ENCODE measurements around the gene NOL7.

The NOL7 gene

DNA sequence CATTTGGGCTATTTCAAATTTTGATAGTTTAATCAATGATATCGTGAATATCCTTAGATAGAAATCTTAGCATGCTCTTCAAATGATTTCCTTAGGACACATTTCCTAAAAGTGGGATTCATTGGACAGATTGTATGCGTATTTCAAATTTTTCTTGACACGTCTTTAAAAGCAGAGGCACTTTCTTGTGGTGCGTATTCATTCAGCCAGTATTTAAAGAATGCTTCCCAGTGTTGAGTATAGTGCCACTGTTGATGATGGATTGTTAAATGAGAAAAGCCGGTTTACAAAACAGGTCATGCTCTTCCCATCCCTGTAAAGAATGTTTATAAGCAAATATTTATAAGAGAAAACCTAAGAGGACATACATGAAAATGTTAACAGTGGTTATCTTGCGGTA lies 15.1 kb upstream of the NOL7 start:
- DNase-seq: no peak

DNA sequence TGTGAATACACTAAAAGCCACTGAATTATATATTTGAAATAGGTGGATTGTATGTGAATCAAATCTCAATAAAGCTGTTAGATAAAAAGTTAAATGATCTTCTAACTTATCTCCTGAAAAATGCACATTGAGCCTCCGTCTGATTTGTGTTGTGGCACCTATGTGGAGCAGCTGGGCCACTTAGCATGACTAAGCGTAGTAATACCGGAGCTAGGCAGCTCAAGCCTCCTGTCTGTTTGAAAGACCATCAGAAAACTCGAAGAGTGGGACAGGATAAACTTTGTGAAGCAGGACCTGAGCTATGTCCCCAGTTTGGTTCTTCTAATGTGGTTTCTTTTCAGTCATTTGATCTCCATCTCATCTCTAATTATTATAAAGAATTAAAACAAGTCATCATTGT lies 11.0 kb upstream of the NOL7 start:
- DNase-seq: no peak

DNA sequence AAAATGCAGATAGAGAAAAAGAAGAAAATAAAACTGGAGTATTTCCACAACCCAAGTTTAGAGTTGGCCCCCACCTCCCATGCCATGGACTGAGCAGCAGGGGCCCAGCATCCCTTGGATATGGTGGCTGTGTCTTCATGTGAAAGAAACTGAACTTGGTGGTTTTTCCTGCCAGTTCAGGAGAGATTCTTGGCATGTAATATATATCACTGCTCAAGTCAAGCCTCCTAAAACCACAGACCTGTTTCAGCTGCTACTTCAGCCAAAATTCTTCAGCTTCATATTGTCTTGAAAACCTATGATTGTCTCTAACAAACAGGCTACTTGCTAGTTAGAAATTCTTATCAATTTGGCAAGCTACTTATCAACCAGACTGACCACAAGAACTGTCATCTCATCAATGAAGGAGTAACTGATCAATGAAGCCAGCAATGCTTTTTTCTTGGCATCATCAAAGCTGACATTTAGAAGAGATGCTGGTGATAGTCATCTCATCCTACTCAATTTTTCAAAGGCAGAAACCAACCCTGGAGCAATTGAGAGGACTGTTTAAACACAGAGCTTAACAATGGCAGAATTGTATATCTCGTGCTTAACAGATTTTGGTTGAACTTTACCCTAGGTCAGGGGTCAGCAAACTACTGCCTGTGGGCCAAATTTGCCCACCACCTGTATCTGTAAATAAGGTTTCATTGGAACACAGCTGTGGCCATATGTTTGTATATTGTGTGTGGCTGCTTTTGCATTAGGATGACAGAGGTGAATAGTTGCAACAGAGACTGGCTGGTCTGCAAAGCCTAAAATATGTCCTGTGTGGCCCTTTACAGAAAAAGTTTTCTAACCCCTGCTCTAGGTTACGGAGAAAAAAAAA lies 10.4 kb upstream of the NOL7 start:
- no peak for DNase-seq

DNA sequence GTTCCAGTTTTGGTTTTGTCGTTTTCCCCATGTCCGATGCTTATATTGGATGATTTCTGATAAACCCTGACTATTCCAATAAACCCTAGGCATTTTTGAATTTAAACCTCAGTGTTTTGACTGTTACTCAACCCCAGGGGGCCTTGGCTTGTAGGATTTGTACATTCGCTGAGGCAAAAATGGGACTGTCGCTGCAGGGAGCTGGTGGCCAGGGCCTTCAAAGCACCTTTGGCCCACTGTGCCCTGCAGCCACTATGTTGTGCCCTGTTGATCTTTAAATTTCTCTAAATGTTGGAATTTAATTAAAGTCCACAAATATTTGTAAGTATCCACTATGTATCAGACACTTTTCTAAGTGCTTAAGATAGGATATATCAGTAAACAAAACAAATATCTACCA lies 9.5 kb upstream of the NOL7 start:
- DNase-seq: no peak

DNA sequence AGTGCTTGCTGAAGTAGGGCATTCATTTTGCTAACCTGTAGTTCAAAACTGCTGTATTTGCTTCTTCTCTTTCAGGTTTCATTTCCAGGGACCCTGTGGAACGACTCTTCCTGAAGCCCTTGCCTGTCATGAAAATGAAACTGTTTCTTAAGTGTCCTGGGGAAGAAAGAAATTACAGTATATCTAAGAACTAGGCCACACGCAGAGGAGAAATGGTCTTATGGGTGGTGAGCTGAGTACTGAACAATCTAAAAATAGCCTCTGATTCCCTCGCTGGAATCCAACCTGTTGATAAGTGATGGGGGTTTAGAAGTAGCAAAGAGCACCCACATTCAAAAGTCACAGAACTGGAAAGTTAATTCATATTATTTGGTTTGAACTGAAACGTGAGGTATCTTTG lies 3.4 kb upstream of the NOL7 start:
- DNase-seq: no peak

DNA sequence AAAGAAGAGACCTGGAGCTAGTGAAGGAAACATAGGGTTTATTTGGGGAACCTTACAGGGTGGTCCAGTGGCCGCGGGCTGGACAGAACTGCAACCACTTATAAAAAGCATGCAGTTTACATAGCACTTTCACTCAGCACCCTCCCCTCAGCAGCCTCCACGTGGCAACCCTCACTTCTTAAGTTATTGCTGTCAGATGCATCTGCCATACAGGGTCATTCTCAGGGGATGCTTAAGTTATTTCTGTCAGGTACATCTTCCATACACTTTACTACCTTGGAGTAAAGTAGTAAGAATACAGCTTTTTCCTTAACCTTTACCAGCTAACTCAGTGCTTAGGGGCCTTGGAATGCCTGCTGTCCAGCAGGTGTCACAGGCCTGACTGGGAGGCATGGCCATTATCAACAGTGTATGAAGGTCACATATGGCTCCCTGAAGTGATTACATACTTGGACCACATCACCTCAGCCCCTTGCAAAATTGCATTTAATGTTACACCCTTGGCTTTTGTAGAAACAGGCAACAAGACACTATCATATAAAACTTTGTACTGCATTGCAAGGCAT lies 2.0 kb upstream of the NOL7 start:
- peak; percentile 15 for DNase-seq

DNA sequence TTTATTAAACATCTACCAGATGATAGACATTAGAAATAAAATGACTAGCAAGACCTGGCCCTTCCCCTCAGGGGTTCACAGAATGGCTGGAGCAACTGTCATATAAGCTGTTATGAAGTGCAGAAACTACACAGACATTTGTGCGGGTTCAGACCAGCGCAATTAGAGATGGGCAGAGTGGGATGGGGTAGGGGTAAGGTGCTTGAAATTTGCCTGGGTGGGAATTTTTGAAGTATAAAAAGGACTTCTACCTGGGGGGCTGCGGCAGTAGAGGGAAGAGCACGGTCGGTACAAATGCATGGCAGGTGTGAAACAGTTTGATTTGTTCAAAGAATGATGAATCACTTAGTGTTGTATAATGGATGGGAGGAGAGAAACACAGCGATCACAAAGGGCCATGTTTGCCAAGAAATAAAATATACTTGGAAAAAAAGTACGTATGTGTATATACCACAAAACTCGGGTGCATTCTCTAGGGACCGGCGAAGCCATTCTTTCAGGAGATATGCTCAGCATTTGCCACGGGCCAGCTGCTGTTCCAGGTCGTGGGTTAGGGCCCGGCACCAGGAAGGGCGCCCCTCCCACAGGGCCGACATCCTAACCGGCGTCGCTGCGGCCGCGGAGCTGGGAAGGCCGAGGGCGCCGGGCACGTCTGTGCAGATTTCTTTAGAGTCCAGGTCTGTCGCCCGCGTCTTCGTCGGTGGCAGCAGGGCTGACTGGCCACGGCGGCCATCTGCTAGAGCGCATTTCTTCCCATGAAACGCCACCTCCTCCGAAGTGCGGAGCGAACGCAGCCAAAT lies 809 bp upstream of the NOL7 start:
- DNase-seq: peak; percentile 85

DNA sequence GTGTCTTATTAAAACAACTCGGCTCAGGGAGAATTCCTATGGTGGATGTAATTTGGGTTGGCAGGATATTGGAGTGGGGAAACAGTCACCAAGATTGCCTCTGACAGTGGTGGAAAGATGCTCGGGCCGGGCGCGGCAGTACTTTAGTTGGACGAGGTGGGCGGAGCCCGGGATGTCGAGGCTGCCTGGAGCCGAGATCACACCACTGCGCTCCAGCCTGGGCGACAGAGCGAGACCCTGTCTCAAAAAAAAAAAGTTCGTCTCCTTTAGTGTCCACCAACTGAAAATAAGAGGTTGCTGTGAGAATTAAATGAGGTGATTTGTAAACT lies 621 bp downstream of the NOL7 start:
- DNase-seq: peak; percentile 64

DNA sequence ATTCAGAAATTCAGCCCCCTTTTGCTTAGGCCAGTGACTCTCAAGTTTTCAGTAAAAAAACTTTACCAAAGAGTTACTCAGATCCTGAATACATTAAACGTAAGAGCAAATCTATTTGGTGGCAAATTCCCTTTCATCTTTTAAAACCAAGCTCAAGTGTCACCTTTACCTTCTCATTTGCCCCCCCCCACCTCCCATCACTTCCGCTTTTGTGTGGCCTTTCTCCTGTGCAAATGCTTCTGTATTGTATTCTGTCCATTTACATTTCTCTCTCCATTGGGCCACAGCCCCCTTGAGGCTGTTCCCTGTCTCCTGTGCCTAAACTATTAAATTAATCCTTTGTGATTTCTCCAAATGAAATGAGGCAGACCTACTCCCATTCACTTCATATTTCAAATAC lies 1.9 kb downstream of the NOL7 start:
- DNase-seq: no peak

DNA sequence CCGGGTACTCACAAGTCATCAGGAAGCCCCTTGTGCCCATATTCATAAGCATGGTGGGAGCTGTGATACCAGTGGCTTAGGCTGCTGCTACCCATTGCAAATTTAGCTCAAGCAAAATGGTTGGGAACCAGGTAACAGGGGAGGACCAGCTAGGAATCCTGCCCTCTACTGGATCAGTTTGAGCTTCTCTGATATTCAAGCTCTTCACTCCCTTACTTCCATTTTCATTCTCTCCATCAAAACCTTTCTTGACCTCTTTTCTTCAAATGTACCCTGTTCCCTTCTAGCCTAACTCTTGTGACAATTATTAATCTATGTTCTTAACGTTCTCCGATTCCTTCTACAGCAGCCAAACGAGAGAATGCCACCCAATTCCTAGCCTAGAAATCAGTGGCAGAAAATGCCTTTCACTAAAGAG lies 9.7 kb downstream of the NOL7 start:
- DNase-seq: peak; percentile 77

DNA sequence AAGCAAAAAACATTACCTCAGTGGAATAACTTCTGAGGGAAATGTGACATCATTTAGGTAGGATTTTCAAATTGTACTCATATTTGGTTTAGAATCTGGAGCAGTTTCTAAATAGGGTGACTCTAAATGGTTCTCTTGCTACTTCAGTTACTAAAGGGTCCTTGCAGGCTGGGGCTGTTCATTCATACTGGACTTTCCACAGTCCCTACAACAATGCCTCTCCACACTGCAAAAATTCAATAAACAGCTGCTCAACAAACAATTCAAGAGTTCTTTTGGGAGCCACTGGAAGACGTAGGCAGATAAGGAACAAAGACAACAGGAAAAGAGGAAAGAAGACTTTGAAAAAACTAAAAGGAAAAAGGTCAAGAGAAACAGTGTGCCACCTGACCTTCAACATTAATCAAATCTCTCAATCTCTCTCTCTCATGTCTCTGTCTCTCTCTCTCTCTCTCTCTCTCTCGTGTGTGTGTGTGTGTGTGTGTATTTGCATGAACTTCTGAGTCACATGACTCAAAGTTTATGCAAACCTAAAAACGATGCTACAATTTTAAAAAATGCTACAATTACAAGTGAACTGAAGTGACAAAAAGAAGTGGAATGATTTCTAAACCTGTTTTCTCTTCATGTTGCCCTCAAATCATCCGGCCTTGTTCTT lies 14.5 kb downstream of the NOL7 start:
- DNase-seq: no peak

DNA sequence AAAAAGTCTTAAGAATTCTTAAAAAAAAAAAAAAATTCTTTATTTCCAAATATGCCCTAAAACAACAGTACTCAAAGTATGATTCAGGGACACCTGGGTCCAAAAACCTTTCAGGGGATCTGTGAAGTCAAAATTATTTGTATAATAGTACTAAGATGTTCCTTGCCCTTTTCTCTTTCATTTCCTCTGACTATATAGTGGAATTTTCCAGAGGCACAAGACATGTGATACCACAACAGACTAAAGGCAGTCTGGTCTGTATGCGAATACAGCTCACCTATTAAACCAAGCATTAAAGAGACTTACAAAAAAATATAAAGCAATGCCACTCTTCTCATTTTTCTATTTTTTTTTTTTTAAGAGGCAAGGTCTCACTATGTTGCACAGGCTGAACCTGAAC lies 15.4 kb downstream of the NOL7 start:
- no peak for DNase-seq

DNA sequence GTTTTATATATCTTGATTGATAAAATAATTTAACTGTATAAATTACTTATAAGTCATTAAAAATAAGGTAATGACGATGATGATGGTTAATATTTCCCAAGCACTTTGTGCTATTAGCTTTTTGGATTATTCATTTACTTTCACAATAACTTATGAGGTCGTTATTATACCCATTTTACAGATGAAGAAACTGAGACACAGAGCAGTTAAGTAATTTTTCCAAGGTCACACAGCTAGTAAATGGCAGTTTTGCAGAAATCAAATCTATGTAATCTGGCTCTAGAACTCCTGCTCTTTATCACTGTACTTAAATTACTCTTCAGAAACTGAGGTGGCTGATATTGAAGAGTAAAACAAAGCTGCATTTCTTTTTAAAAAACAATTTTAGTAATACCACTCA lies 18.2 kb downstream of the NOL7 start:
- DNase-seq: no peak

DNA sequence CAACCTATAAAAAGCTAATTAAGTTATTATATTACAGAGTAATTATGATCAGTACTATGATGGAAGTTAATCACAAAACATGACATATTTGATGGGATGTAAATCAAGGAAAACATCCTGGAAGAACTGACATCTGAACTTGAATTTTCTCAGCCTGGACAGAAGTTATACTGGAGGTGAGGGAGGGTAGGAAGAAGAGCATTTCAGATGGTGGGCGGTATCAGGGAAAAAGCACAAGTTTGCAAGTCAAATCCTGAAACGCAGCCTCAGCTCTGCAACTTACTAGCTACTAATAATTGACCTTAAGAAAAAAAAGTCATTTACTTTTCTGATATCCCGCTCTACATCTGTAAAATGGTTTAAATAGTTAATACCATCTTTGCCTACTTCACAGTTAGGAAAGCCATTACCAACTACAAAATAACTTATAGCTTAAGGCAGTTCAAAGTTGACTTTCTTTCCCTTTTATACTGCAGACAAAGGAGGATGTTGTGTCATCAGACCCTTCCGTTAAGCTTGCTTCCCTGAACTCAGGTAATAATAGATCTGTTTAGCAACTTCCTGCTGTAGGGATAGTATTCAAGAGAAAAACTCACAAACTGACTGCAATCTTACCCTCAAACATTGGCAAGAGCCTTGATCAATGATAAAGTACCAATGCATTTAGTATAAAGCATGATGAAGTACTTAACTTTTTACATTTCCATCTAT lies 21.0 kb downstream of the NOL7 start:
- DNase-seq: no peak

DNA sequence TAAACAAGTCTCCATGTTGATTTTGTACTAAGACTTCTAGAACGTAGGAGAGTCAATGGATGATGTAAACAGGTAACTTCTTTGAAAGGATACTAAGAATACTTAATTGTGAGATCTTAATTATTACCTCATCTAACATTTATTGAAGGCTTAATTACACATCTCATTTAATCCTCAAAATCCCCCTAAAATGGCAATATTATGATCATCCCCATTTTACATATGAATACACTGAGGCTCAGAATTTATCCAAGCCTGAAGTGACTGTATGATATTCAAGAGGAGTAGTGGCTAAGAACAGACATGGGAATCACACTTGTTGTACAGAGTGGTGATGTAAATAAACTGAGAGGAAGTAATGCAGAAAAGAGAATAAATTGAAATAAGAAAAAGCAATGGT lies 22.9 kb downstream of the NOL7 start:
- DNase-seq: no peak

DNA sequence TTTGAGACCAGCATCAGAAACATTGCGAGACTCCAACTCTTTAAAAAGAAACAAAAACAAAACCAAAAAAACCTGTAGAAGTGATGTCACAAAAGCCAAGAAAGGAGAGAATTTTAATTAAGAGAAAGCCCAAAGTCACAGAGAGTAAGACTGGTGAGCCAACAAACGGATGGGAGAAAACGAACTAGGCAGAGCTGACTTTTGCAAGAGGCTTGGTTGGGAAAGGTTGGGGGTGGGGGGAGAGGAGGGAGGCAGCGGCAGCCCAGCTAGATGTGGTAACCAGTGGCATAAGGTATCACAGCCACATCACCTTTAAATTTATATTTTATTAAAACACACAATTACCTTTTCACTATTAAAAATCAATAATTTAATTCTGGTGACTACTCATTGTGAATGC lies 23.5 kb downstream of the NOL7 start:
- DNase-seq: no peak

DNA sequence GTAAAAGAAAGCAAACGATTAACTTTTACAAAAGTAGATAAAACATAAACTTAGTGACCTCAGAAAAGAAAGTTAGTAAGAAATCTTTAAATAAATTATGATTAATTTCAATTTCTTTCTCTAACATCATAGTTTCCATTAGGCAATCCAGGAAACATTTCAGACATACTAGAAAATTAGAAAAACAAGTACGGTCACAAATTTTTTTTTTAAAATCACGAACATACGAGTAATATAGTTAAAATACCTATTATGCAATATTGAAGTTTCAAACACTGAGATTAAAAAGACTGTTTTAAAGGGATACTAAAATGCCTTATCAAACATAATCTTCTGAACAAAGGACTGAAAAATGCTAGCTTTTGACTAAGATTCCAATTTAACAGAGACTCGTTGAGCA lies 26.2 kb downstream of the NOL7 start:
- DNase-seq: no peak

DNA sequence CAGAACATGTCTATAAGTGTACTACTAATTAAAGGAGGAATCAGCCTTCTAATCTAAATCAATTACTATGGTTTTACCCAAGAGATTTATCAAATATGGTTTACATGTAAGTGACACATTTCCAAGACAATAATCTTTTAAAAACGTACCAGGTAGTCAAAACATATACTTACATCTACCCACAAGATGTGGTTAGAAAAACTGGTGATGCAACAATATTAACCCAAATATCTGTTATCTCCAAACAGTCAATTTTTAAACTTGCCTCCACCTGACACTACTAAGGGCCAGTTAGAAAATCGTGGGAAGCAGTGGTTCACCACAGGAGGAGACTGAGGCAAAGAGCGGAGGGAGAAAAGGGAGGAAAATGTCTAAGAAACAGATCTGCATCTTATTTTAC lies 28.0 kb downstream of the NOL7 start:
- no peak for DNase-seq

DNA sequence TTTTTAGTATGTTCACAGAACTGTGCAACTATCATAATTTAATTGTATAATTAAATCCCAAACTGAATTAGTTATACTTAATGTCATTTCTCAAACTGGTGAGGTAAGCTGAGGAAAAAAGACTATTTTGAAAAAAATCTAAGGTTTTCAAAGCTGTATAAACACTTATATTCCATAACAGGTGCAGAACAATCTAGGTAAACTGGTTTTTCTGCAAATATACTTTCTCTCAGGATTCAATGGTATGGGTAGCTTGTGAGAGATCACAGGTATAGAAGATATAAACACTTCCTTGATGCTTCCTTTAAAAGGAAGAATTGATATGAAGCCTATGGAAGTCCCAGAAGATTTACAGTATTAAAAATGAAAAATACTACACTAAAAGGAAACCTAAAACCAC lies 33.7 kb downstream of the NOL7 start:
- peak; percentile 95 for DNase-seq

DNA sequence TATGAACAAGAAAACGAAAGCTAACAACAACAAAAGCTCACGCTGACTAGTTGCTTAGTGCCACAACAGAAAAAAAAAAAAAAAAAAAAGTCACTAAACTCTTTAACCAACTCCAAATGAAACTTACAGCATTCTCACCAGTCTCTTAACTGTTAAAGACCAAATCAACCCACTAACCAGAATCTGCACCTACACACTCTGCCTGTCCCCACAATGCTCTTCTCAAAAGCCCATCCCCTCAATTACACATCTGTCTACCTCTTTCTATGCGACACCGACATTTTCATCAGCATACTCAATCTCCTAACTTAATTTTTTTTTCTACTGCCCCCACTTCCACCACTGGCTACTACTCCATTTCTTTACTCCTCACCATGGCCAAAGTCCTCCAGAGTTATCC lies 34.3 kb downstream of the NOL7 start:
- DNase-seq: no peak

DNA sequence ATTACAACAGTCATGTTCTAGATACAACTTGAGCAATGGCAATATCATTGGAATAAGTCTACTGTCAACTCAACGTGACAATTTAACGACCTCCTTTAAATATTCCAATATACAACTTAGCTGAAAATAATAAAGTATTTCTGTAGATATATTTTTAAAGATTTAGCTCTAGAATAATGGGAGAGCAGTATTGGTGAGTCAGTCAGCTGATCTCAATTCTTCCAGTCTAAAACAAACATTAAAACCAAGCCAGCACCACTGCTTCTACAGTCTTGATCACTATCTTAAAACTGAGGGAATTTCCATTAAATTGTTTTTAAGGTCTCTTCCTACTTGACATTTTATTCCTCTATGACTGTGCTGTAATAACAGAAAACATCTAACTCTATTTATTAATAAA lies 38.2 kb downstream of the NOL7 start:
- DNase-seq: no peak

DNA sequence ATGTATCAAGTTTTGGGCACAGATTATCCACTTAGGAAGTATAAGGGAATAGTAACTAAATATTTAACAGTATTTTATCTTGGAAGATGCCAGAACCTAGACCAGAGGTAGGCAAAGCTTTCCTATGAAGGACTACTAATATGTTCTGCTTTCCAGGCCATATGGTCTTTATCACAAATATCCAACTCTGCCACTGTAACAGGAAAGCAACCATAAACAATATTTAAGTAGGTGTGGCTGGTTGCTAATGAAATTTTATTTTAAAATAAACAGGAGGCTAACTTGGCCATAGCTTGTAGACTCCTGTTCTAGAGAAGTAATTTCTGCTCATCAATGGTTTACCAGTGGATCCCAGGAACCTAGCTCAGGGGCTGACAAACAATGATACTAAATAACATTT lies 39.4 kb downstream of the NOL7 start:
- no peak for DNase-seq

DNA sequence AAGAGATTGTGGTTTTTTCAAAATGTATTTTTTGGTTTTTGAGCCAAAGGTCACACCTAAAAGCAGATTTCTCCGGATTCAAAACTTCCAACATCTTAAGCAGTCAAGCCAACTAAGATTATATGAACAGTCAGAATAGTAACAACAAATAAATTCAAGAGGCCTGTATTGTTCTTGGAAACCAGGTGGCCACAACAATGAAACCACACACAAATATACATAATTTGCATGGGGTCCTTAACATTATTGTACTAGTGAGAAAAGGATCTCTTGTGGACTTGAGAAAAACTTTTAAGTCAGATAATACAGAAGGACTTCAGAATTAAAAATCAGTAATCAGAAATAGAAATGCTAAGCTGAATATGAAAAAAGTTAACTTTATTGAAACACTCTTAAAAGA lies 40.6 kb downstream of the NOL7 start:
- no peak for DNase-seq

All from DMS53 (cell line).